Erythroblast (primary cell): ENCODE results near the gene NKAIN2.

Experiments
- DNase-seq, 2 experiments: peaks; one replicate each; lab custom pipeline; 2025; lab: John Stamatoyannopoulos, UW
- GATA1 ChIP-seq: IDR thresholded peaks from 2 replicates; pipeline ENCODE4 v1.6.1; 2011; ENCODE audit warnings: low read depth, mild to moderate bottlenecking, control low read depth, low read length, moderate library complexity
- POLR2A ChIP-seq: IDR thresholded peaks from 2 replicates; pipeline ENCODE4 v1.6.1; 2011; ENCODE audit warnings: mild to moderate bottlenecking, low read length

The NKAIN2 gene

DNA sequence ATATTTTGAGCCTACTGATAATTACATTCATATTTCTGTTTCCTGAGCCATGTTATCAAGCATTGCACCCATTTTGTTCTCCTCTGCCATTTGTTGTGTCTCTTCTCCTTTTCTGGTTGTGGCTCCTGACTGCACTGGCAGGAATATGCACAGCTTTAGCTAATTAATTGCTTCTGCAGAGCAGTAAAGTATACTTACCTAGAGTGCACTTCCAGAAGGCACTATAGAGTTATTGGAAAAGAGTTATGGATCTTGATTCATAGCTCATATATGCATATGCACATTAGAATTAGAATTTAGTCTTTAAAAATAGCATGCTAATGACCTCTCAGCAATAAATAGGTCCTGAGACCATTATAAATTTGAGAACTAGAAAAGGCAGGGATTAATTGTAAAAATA lies 262.6 kb downstream of the NKAIN2 start:
- DNase-seq = no peak
- TF ChIP-seq GATA1 (no peak), POLR2A (no peak)

DNA sequence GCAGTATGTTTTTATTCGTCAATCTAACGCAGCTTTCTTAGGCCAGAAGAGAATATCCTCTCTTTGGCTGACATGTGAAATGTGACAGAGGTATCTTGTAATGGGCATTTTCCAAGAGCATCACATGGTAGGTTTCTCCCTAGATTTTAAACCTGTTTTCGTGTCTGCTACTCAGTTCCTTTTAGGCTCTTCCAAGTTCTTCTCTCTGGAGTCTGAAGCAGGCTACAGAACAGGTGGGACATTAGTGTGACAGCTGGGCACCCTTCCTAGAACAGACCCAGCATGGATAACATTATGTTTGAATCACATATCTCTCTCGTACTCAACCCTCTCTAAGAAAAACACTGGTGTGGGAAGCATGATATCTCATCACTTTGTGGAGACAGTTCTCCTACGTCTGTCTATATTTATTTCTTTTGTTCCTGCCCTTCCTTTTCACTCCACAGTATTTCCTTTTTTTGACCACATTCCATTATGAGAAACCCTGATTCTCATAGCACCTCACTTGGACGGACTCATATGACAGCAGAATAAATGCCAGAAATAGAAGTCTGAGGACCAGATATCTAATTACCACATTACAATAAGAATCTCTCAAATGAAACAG lies 263.4 kb downstream of the NKAIN2 start:
- DNase-seq = no peak
- TF ChIP-seq GATA1 = no peak
- TF ChIP-seq POLR2A = no peak

DNA sequence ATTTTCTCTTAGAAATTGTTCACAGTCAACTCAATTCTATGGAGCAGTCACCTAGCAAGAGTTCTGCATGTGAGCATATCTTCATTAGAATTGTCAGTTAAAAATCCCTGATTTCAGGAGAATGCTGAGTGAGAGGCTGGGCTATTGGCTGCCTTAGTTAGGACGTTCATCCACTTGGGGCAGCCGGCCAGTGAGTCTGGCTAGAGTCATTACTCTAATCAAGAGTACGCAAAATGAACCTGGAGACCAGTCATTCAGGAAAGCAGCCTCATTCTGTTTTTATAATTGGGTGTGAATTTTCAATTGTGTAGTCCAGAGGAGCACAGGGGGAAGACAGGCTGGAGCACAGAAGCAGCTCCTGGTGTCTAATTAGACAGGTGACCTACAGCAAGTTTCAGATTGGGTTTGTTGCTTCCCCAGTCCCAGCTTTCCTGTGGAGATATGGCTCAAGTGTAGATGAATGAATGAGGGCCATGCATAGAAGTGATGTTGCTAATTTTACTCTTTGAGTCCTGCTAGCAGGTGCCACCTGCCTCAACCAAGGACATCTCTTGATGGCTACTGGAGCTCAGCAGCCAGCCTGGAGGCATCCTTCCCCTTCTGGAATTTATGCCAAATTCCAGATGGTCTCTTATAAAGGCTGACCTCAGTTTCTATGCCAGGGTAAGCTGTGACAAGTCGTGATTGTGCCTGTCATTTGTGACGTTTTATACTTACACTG lies 265.7 kb downstream of the NKAIN2 start:
- TF ChIP-seq GATA1 = no peak
- DNase-seq = no peak

DNA sequence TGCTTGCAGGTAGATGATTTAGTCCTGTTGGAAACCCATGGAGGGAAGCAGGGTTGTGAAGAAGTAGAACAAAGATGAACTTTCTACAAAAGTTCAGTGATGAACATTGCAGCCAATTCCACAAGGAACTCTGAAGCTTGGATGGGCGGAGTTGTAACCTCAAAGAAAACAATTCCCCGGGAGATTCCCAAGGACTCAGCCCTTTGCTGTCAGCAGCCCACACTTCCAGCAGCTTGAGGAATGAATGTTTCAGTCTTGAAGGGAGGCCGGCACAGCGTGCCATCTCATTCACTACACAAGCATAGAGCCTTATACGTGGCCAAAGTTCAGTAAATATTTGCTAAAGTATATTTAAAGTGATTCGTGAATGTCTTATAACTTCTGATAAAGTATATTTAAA lies 269.4 kb downstream of the NKAIN2 start:
- no peak for DNase-seq

DNA sequence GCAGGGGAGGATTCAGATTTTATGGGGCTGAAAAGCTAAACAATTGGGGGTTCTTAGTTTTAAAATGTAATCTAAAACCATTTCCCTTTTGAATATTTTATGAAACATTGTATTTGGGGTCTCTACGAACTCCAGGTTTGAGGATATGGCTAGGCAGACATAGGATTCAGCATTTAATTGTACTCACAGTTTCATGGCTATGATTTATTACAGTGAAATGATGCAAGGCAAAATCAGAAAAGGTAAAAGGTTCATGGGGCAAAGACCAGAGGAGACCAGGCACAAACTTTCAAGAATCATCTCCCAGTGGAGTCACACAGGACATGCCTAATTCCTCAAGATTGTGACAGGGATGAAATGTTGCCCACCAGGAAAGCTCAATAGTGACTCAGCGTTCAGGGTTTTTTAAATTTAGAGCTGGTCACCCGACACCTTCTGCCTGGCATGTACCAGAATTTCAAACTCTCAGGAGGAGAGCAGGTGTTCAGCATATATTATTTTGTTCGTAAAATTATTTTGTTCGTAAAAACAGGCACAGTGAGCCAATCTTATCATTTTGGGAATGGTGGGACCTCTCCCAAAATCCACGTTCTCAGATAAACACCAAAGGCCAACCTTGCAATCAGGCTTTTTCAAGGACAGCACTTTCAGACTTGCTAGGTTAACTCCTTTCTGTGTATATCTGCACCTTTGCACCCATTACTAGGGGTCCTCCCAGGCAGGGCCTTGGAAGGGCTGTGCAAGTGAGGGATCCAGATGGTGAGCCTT lies 270.3 kb downstream of the NKAIN2 start:
- TF ChIP-seq POLR2A (no peak), GATA1 (no peak)
- DNase-seq = no peak

More for the DNA sequence above, 269.4 kb downstream of the NKAIN2 start:
- no peak for TF ChIP-seq GATA1
- TF ChIP-seq POLR2A = no peak

DNA sequence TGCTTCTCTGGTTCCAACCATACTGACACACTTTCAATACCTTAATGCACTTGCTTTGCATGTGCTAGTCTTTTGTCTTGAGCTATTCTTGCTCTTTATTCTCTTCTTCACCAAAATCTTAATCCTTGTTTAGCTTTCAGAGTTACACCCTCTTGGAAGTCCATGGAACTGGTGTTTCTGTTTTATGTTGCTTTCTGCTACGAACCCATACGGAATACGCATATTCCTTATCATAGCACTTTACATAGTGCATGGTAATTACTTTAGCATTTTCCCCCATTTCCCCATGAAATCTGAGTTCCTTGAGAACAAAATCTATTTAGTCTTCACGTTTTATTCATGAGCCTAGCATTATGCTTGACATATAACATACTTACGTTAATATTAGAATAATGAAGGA lies 270.9 kb downstream of the NKAIN2 start:
- TF ChIP-seq GATA1 = no peak
- no peak for TF ChIP-seq POLR2A
- no peak for DNase-seq

DNA sequence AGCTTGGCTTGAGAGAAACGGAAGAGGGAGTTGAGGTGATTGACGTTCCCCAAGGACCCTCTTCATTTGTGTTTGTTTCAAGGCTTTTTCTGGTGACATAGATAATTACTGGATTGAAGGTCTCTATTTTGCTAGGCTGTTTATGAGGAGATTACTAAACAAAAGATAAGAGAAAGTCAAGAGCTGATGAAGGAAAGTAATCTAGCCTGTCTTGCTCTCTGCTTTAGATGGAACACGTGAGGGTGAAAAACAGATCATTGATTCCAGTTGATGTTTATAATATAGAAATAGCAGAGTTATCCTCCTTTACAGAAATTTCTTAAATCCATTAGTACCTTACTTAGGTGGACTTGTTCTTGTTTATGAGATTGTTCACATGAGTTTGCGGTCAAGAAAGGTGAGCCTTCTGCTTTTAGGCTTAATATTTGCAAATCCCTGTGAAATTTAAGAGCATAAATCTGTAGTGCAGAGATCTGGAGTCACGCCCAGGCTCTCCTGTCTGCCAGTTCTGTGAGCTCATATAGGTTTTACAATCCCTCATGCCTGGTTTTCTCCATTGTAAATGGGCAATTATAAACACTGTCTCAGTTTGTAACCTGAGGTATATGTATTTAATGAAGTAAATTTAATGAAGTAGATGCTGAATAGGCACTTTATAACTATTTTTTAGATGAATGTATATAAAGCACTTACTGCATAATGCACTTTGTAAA lies 272.8 kb downstream of the NKAIN2 start:
- no peak for TF ChIP-seq GATA1
- no peak for TF ChIP-seq POLR2A
- no peak for DNase-seq

DNA sequence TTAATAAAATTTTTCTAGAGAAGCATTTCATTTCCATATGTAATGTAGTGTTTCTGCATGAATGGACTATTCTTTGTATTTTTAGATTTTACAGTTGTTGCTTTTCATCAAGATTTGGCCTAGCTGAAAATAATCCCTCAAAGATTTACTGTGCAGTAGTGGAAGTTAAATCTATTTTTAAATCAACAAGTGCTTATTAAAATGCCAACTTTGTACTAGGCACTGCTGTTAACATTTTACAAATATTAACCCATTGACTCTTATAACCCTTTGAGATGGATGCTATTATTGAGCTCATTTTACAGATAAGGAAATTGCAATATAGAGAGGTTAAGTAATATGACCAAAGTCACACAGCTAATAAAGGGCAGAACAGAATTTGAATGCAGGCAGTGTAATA lies 274.5 kb downstream of the NKAIN2 start:
- no peak for DNase-seq
- TF ChIP-seq GATA1 (no peak), POLR2A (no peak)

DNA sequence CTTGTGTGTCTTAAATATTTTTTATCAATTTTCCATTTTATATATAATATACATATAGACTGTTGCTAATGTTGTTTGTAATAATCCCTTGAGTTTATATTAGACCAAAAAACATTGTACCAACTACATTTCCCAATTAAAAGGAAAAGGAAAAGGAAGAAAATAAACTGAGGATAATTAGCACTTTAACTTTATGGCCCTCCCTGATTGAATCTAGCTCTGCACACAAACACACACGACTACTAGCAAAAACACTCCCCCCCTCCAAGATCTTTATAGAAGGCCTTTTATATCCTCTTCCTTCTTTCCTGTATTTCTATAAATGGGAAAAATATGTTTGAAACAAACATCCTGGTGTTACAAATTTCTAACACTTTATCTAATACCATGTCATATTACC lies 276.8 kb downstream of the NKAIN2 start:
- TF ChIP-seq GATA1 (no peak), POLR2A (no peak)
- no peak for DNase-seq

DNA sequence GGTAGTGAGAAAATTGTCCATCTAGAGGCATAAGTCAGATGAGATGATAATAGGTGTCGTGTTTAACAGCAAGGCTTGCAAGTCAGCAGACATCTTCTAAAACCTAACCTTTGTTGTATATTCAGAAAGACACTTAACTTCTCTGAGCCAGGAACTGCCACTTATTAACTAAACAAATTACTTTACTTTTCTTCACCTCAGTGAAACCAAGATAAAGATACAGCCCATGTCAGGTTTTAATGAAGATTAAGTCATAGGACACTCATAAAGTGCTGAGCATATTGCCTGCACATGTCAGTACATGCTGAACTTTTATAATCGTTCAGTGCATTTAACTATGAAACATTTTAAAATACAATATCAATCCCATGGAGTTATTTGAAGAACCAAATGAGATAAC lies 286.8 kb downstream of the NKAIN2 start:
- no peak for TF ChIP-seq POLR2A
- TF ChIP-seq GATA1 = no peak
- DNase-seq = no peak

DNA sequence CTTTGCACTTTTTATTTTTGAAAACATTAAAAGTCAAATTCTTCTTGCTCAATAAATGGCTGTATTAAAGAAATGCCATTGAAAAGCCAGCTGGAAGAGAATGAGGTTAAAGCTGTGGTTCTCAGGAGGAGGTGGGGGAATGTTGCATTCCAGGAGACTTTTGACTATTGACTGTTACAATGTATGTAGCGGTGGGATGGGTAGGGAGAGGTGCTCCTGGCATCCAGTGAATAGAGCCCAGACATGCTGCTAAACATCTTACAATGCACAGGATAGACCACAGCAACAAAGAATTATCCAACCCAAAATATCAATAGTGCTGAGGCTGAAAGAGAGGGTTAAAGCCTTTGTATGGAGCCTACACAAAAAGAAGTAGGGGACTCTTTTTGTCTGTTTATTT lies 295.9 kb downstream of the NKAIN2 start:
- no peak for DNase-seq
- TF ChIP-seq POLR2A (no peak), GATA1 (no peak)

DNA sequence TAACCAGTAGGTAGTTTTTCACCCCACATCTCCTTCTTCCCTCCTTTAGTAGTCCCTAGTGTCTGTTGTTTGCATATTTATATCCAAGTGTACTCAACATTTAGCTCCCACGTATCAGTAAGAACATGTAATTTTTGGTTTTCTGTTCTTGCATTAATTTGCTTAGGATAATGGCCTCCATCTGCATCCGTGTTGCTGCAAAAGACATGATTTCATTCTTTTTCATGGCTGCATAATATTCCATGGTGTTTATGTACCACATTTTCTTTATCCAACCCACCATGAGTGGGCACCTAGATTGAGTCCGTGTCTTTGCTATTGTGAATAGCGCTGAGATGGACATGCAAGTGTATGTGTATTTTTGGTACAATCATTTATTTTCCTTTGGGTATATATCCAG lies 306.8 kb downstream of the NKAIN2 start:
- no peak for TF ChIP-seq GATA1
- TF ChIP-seq POLR2A = no peak
- DNase-seq = no peak

DNA sequence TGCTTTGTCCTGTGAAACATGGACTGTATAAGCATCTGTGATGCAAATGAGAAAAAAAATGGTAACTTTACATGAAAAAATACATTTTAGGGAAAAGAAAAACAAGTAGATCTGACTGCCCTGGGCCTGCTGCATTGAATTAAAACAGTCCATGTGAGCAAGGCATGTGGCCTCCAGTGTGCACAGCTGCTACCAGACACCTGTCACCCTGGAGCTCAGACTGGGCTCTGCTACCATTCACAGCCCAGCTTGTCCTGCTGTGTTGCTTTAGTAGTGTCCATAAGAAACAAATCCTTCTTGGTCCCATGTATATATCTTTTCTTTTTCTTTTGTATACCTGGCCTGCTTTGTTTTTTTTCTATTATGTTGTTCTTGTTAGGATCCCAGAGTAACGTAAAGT lies 315.9 kb downstream of the NKAIN2 start:
- no peak for DNase-seq
- TF ChIP-seq GATA1 (no peak), POLR2A (no peak)

DNA sequence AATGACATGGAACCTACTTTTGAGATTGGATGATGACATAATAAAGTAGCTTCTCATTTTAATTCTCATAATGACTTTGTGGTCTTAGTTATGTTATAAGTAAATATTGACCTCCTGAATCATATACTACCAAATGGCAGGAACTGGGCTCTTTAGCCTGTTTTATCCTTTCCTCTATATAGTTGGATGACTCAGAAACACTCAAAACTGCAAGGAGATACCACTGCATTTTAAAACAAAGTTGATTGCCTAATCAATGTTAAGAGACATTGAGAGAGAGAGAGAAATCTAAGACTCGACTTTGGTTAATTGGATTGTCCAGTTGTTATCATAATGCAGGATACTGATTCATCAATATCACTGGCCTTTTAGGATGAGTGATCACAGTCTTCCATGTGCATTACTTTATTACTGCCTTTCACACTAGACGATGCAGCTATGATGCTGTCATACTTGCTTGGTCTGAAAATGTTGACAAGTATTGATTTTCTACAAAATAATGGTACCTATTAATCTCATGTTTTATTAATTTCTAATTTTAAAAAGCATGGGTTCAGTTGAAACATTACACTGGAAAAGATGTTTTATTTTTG lies 320.0 kb downstream of the NKAIN2 start:
- TF ChIP-seq POLR2A (no peak), GATA1 (no peak)
- DNase-seq = no peak

DNA sequence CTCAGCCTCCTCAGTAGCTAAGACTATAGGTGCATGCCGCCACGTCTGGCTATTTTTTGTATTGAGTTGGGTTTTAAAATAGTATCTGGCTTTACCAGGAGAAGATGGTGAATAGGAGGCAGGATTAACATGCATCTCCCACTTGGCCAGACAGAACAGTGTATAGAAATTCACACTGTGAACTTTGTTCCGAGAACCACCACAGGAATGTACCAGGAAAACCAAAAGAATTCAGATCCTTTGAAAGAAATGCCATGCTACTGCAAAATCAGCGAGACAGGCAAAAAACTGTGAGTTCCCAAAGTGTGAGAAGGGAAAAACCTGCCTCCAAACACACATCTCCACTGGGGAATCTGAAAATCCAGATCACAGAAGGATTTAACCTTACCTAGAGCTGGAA lies 327.6 kb downstream of the NKAIN2 start:
- TF ChIP-seq GATA1 = no peak
- TF ChIP-seq POLR2A = no peak
- DNase-seq = no peak
